Muscle layer of duodenum (tissue), 2 donors: ENCODE results near the gene DNASE1.
"Not testable (repeated sequence)": the region's sequence is repeated elsewhere in the genome, so short reads cannot be mapped to it uniquely, and the experiment has no call there.

Experiments
- H3K27ac ChIP-seq: one replicate; pipeline ENCODE4 v1.7.0; 2013; ENCODE audit warnings: mild to moderate bottlenecking, low read length
- H3K27me3 ChIP-seq: one replicate; pipeline ENCODE4 v1.7.0; 2013; ENCODE audit warnings: low read depth, mild to moderate bottlenecking, control low read depth, low read length
- H3K36me3 ChIP-seq, 2 donors: one replicate each; pipeline ENCODE4 v1.7.0; 2013; ENCODE audit warnings: low read length in 2 of 2, control low read depth in 1 of 2, mild to moderate bottlenecking in 1 of 2; ENCODE audit not compliant: insufficient read depth in 2 of 2, control insufficient read depth in 1 of 2
- H3K4me1 ChIP-seq, 2 donors: one replicate each; pipeline ENCODE4 v1.7.0; 2013; ENCODE audit warnings: low read length in 2 of 2, mild to moderate bottlenecking in 2 of 2, control low read depth in 1 of 2, moderate library complexity in 1 of 2; ENCODE audit not compliant: insufficient read depth in 2 of 2, control insufficient read depth in 1 of 2
- H3K4me3 ChIP-seq, 2 donors: one replicate each; pipeline ENCODE4 v1.7.0; 2013; ENCODE audit warnings: low read length in 2 of 2, low read depth in 1 of 2, mild to moderate bottlenecking in 1 of 2
- H3K9me3 ChIP-seq, 2 donors: one replicate each; pipeline ENCODE4 v1.7.0; 2013; ENCODE audit warnings: low read length in 2 of 2, control low read depth in 1 of 2, mild to moderate bottlenecking in 1 of 2; ENCODE audit not compliant: control insufficient read depth in 1 of 2
- donor health status: healthy.

The DNASE1 gene

GRCh38 chr16:3656160-3656490 lies 1.6 kb downstream of the DNASE1 start:
- H3K4me3 ChIP-seq: peak overlapping the region in 1 of 2 donors; percentile 56
- not testable (repeated sequence) for H3K9me3 ChIP-seq, H3K4me1 ChIP-seq, H3K27me3 ChIP-seq
- peak overlapping the region; percentile 83 for H3K27ac ChIP-seq
- H3K36me3 ChIP-seq: peaks cover 39 to 78% of the 10 kb centered on the region in 2 donors

DNA sequence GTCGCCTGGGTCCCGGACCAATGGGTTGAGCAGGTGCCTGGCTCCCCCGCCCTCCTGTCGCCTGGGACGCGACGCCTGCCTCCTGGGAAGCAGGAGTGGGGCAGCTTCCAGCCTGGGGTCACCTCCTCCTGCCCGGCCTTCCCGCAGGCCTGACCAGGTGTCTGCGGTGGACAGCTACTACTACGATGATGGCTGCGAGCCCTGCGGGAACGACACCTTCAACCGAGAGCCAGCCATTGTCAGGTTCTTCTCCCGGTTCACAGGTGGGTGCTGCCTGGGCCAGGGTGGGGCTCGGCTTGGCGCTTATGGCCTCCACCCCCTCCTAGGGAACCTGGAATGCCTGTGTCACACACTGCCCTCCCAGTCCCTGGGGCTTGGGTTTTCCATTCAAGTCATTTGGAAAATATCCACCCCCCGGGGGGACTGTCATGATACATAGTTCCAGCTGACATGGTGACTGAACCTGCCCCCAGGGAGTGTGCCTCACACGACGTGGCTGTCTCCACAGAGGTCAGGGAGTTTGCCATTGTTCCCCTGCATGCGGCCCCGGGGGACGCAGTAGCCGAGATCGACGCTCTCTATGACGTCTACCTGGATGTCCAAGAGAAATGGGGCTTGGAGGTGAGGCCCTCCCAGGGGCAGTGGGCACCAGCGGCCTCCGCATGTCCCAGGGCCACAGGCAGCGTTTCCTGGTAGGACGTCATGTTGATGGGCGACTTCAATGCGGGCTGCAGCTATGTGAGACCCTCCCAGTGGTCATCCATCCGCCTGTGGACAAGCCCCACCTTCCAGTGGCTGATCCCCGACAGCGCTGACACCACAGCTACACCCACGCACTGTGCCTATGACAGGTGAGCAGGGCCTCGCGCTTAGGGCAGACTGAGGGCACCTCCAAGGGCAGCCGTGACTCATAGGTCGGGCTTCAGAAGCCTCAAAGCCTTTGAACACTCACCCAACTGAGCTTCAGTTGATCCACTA lies 2.3 kb downstream of the DNASE1 start:
- H3K4me1 ChIP-seq: no peaks in the 10 kb centered on the region
- peaks cover 45 to 78% of the 10 kb centered on the region in 2 donors for H3K36me3 ChIP-seq
- no peaks in the 10 kb centered on the region for H3K9me3 ChIP-seq
- H3K27ac ChIP-seq: no peak overlapping the region
- H3K4me3 ChIP-seq: no peak overlapping the region
- no peaks in the 10 kb centered on the region for H3K27me3 ChIP-seq

- Histone ChIP-seq H3K4me1 (no peaks in the 10 kb centered on the region), H3K9me3 (no peaks in the 10 kb centered on the region), H3K27ac (no peak overlapping the region), H3K36me3 (peaks cover 51 to 89% of the 10 kb centered on the region in 2 donors), H3K4me3 (no peak overlapping the region), H3K27me3 (no peaks in the 10 kb centered on the region)
Observed at GRCh38 chr16:3659251-3659650, 4.8 kb downstream of the DNASE1 start.

GRCh38 chr16:3661311-3661710 lies 6.8 kb downstream of the DNASE1 start:
- peaks cover 61 to 94% of the 10 kb centered on the region in 2 donors for H3K36me3 ChIP-seq

GRCh38 chr16:3661922-3662321 lies 7.4 kb downstream of the DNASE1 start:
- H3K4me3 ChIP-seq: no peak overlapping the region
- H3K36me3 ChIP-seq: peaks cover 57 to 88% of the 10 kb centered on the region in 2 donors
- H3K27ac ChIP-seq: no peak overlapping the region
- H3K9me3 ChIP-seq: no peaks in the 10 kb centered on the region
- H3K27me3 ChIP-seq: no peaks in the 10 kb centered on the region
- H3K4me1 ChIP-seq: no peaks in the 10 kb centered on the region

More at GRCh38 chr16:3661311-3661710, 6.8 kb downstream of the DNASE1 start:
- Histone ChIP-seq H3K4me3 (no peak overlapping the region), H3K4me1 (no peaks in the 10 kb centered on the region), H3K27ac (no peak overlapping the region), H3K27me3 (no peaks in the 10 kb centered on the region), H3K9me3 (no peaks in the 10 kb centered on the region)

- peaks cover 50 to 81% of the 10 kb centered on the region in 2 donors for H3K36me3 ChIP-seq
- H3K9me3 ChIP-seq: no peaks in the 10 kb centered on the region
- H3K4me3 ChIP-seq: no peak overlapping the region
- no peaks in the 10 kb centered on the region for H3K27me3 ChIP-seq
- H3K4me1 ChIP-seq: no peaks in the 10 kb centered on the region
- no peak overlapping the region for H3K27ac ChIP-seq
Observed at GRCh38 chr16:3662601-3663000, 8.1 kb downstream of the DNASE1 start.

GRCh38 chr16:3664187-3664896 lies 9.9 kb downstream of the DNASE1 start:
- Histone ChIP-seq H3K27ac (no peak overlapping the region), H3K9me3 (no peaks in the 10 kb centered on the region), H3K36me3 (peaks cover 49 to 74% of the 10 kb centered on the region in 2 donors), H3K4me1 (no peaks in the 10 kb centered on the region), H3K4me3 (no peak overlapping the region), H3K27me3 (no peaks in the 10 kb centered on the region)

DNA sequence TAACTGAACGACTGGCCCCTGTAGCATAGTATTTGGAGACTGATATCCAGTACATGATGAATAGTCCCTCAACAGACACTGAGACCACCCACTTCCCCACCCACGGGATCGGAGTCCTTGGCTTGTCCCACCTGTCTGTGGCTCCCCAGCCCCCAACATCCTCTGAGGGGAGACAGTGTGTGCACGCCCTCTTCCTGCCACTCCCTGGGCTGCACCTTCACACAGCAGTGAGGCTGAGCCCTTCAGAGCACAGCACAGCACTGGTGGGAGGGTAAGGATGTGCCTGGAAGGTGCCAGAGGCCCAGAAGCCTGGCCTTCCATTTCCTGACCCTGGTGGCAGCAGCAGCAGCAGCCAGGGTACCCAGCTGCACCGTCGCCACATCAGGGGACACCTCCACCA lies 11.0 kb downstream of the DNASE1 start:
- Histone ChIP-seq H3K27me3 (no peaks in the 10 kb centered on the region), H3K4me3 (no peak overlapping the region), H3K4me1 (no peaks in the 10 kb centered on the region), H3K36me3 (peaks cover 41 to 63% of the 10 kb centered on the region in 2 donors), H3K27ac (no peak overlapping the region), H3K9me3 (no peaks in the 10 kb centered on the region)

- H3K9me3 ChIP-seq: no peaks in the 10 kb centered on the region
- no peaks in the 10 kb centered on the region for H3K27me3 ChIP-seq
- no peak overlapping the region for H3K27ac ChIP-seq
- H3K36me3 ChIP-seq: peaks cover 19 to 50% of the 10 kb centered on the region in 2 donors
- H3K4me1 ChIP-seq: no peaks in the 10 kb centered on the region
- H3K4me3 ChIP-seq: no peak overlapping the region
Observed at GRCh38 chr16:3668626-3669025, 14.1 kb downstream of the DNASE1 start.

GRCh38 chr16:3669082-3669481 lies 14.6 kb downstream of the DNASE1 start:
- no peaks in the 10 kb centered on the region for H3K9me3 ChIP-seq
- H3K4me3 ChIP-seq: no peak overlapping the region
- H3K36me3 ChIP-seq: peaks cover 20 to 50% of the 10 kb centered on the region in 2 donors
- H3K4me1 ChIP-seq: no peaks in the 10 kb centered on the region
- H3K27me3 ChIP-seq: no peaks in the 10 kb centered on the region
- no peak overlapping the region for H3K27ac ChIP-seq

DNA sequence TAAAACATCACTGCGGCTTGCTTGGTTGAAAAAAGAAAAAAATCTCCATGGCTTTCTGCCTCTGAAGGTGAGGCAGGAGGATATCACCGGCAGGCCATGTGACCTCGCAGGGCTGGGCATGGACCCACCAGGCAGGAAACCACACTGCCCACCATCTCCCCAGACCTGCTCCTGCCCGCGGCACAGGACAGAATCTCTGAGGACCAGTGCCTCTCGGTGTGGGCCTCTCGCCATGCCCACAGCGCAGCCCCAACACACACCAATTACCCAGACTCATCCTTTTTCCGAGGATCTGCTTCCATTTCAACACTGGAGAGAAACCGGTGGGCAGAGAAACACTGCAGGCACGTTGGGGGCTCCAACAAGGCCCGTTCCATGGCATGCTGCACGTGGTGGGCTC lies 16.2 kb downstream of the DNASE1 start:
- no peaks in the 10 kb centered on the region for H3K4me1 ChIP-seq
- no peaks in the 10 kb centered on the region for H3K9me3 ChIP-seq
- no peak overlapping the region for H3K4me3 ChIP-seq
- no peaks in the 10 kb centered on the region for H3K27me3 ChIP-seq
- peaks cover 17 to 51% of the 10 kb centered on the region in 2 donors for H3K36me3 ChIP-seq
- no peak overlapping the region for H3K27ac ChIP-seq
